H1 (cell line): ENCODE results near the gene FRMD4A. TPM values are rescaled to one million over a fixed set of nuclear protein-coding genes. Genes with fewer than 3 reads are reported as not detected.

Experiments
- USF2 ChIP-seq: IDR thresholded peaks from 2 replicates; pipeline ENCODE4 v1.6.1; 2011; ENCODE audit warnings: low read length, improper control_type of control experiment
- polyA plus RNA-seq, 7 experiments: library from polyadenylated mRNA; depleted of rRNA in 3 of 7; stranded (reverse) in 5 of 7; unstranded in 2 of 7; fragments of >200 nt in 5 of 7; fragments of 200-250 nt in 2 of 7; gene quantifications; 1 replicate in 5 of 7; 2 replicates in 1 of 7; 4 replicates in 1 of 7; pipeline versions ENCODE4 v1.2.1 to v1.2.3, GENCODE V29; 2011 to 2013; ENCODE audit warnings: missing spikeins in 2 of 7, mixed read lengths in 2 of 7
- total RNA-seq: library from RNA; stranded (reverse); fragmentation: NEBNext Ultra II Directional; extraction: Animal tissue kit (Norgen Biotek cat#: 25700); gene quantifications from 2 replicates; pipeline ENCODE4 v1.2.1, GENCODE V29; 2021

FRMD4A gene
- total and polyA plus RNA-seq, 2 of the 8 experiments (the other 6 are each of a cell fraction or from before 2014, with no cell fraction given): 38.6 to 39.6 TPM

- TF ChIP-seq USF2: no peak
- TF ChIP-seq, all 59 proteins: peak for 0
These were observed 661.4 kb downstream of the FRMD4A start (continued) for GRCh38 chr10:13669182-13669855.
